Motor neuron (in vitro differentiated cells): ENCODE data around the gene ZNF236. TPM values are rescaled to one million over a fixed set of nuclear protein-coding genes. Genes with fewer than 3 reads are reported as not detected.
"Not testable (repeated sequence)": the region's sequence is repeated elsewhere in the genome, so short reads cannot be mapped to it uniquely, and the experiment has no call there.

Source experiments
- ATAC-seq, 8 experiments: fragments of 200-7000 bp; cut with Tn5 transposase; replicated peaks in 6 of 8; 2 replicates each; pipeline ENCODE4 v1.8.0; 2021; ENCODE audit warnings: mild to moderate bottlenecking in 8 of 8, moderate library complexity in 8 of 8
- H3K27ac ChIP-seq, 2 donors: fragments of 250-450 bp; sonication (Bioruptor Pico); 2 replicates each; pipeline ENCODE4 v1.9.0; 2021; ENCODE audit warnings: antibody characterized with exemption in 2 of 2, mild to moderate bottlenecking in 2 of 2, moderate library complexity in 1 of 2
- H3K4me1 ChIP-seq, 2 donors: fragments of 250-450 bp; sonication (Bioruptor Pico); replicated peaks in 1 of 2; 2 replicates each; pipeline ENCODE4 v1.6.1; 2021; ENCODE audit warnings: antibody characterized with exemption in 2 of 2, mild to moderate bottlenecking in 2 of 2, moderate library complexity in 1 of 2
- H3K4me3 ChIP-seq, 5 donors: fragments of 250-450 bp; sonication (Bioruptor Pico); 2 replicates each; pipeline ENCODE4 v1.9.0; 2021; ENCODE audit warnings: antibody characterized with exemption in 5 of 5, mild to moderate bottlenecking in 5 of 5, moderate library complexity in 4 of 5
- WGBS, 10 experiments: fragments of 450-650 bp; shearing (Covaris generic); methylation state at CpG; one replicate each; pipeline ENCODE4 v1.0.0; 2022; 5-methylcytosine and 5-hydroxymethylcytosine counted together
- in situ Hi-C, 9 experiments: fragments of 400-800 bp; cut with MboI; loops; one replicate each; pipeline ENCODE4 v1.15.0; 2021; ENCODE audit warnings: low sequenced_read_pairs in 9 of 9, low pct_unique_long_range_greater_than_20kb in 2 of 9; ENCODE audit not compliant: unreplicated experiment in 9 of 9
- total RNA-seq, 8 experiments: library from RNA; unstranded; fragments of 300-600 nt; gene quantifications; 2 replicates each; pipeline versions ENCODE4 v1.2.3 to v1.2.4, GENCODE V29; 2022

ZNF236 gene
- total RNA-seq, 8 experiments from 2014 or later: 4.2 to 18.7 (median 11.0) TPM

GRCh38 chr18:76988827-76989646 lies 166.7 kb downstream of the ZNF236 start:
- ATAC-seq: no peak
- Histone ChIP-seq H3K4me3 (no peak overlapping the region), H3K4me1 (peaks cover 8 to 9% of the 10 kb centered on the region in 2 donors), H3K27ac (no peak overlapping the region)
- in situ Hi-C loops: no loop called here
- WGBS, 10 experiments: 20 to 100% (median 90%) methylated on average over 1 to 12 of the region's 29 CpGs; no CpG with 5 or more reads in 1 of the 10 experiments

GRCh38 chr18:76989647-76990190 lies 167.4 kb downstream of the ZNF236 start:
- no peak overlapping the region for H3K4me3 ChIP-seq
- ATAC-seq: no peak
- WGBS, 10 experiments: 40 to 98% (median 80%) methylated on average over 2 to 8 of the region's 28 CpGs; no CpG with 5 or more reads in 6 of the 10 experiments
- in situ Hi-C loops: no loop called here
- no peak overlapping the region for H3K27ac ChIP-seq
- peaks cover 8 to 9% of the 10 kb centered on the region in 2 donors for H3K4me1 ChIP-seq

DNA sequence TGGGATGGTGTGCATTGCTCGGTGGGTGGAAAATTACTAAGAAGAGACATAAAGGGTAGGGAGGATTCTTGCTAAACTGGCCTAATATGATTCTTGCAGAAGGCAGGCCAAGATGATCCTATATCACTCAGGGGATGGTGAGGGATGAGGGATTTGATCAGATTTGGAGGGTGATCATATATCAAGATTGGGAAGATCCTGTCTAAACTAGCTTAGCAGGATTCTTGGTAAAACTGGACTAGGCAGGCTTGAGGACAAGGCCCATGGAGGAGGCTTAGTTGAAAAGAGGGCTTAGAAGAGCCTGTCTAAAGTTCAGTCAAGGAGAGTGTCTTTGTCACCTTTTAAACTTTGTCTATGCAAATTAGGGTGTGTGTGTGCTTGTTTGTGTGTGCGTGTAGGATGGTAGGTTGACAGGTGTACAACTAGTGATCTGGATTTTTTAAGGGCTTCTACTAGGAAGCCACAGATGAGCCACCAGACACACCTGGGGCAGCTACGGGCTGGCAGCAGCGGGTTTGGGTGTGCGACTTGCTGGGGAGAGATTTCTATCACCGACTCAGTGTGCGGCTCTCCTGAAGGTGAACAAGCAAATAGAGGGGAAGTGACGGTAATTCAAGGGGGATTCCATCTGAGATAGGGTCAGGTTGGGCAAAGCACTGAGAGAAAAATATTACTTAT lies 168.1 kb downstream of the ZNF236 start:
- in situ Hi-C loops: not testable (repeated sequence)
- WGBS, 10 experiments: 72 to 100% (median 92%) methylated on average over 1 to 5 of the region's 8 CpGs; no CpG with 5 or more reads in 5 of the 10 experiments

DNA sequence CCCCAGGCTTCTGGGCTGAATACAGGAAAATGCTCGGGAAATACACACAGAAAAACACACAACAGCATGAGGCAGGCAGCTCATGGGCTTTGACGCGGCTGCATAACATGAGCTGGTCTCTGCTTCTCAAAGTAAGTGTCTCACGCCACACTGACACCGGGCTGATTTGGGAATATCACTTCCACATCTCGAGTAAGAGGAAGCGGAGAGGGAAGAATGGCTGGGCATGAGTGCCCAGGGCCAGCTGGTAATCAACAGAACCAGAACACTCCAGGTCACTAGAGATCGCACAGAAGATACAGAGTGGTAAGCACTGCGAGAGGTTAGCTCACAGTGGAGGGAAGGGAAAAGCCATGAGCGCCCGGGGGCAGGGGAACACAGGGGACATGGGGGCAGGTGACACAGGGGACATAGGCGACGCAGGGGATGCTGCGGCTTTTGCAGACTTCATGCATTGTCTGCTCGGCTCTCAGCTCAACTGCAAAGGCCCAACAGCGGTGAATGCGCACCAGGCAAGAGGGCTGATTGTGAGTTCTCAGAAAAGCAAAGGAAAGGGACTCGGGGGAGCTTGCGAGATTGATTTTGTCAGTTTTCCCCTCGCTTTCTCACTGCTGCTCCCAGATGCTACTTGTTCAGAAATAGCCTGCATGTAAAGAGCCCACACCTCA lies 168.8 kb downstream of the ZNF236 start:
- Histone ChIP-seq H3K4me1 (peaks cover 8 to 9% of the 10 kb centered on the region in 2 donors), H3K4me3 (no peak overlapping the region), H3K27ac (no peak overlapping the region)
- 24 to 93% (median 78%) methylated on average over 2 to 9 of the region's 20 CpGs; no CpG with 5 or more reads in 3 of the 10 experiments for WGBS, 10 experiments
- in situ Hi-C loops: no loop called here
- ATAC-seq: no peak

More for the DNA sequence above, 168.1 kb downstream of the ZNF236 start:
- ATAC-seq, H3K4me3 ChIP-seq, H3K27ac ChIP-seq, H3K4me1 ChIP-seq: not testable (repeated sequence)

DNA sequence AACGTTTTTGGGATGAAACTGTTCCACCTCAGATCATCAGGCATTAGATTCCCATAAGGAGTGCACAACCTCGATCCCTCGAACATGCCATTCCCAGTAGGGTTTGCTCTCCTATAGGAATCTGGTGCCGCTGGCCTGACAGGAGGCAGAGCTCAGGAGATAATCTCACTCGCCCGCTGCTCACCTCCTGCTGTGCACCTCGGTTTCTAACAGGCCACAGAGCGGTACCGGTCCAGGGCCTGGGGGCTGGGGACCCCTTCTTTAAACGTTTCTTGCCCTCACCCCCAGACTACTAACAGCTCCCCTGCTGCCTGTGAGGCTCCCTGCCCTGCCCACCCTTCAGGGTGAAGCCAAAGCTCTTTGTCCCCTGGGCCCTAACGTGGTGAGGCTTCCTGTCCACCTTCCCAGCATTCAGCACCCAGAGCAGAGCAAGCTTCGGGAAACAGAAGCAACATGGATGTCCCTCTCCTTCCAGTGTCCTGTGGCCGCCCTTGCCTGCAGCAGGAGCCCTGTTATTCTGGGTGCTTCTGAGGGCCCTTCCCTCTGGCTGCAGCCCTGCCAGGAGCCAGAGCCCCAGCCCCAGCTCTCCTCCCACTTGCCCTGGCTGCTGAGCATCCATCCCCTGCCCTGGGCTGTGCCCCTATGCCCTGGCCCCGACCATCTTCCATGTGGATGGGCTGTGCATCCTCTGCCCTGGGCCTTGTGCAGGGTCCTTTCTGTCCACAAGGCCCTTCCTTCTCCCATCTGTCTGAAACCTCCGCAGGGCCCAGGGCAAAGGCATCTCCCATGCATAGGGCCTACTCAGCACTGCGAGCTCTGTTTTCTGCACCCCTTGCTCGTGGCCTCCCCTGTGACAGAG lies 170.1 kb downstream of the ZNF236 start:
- ATAC-seq: peak in 1 of 8 experiments; percentile 25
- Histone ChIP-seq H3K4me1 (peaks cover 9 to 12% of the 10 kb centered on the region in 2 donors), H3K4me3 (no peak overlapping the region), H3K27ac (no peak overlapping the region)
- in situ Hi-C loops: no loop called here
- WGBS, 10 experiments: 40 to 100% (median 76%) methylated on average over 2 to 6 of the region's 17 CpGs; no CpG with 5 or more reads in 4 of the 10 experiments

GRCh38 chr18:76993085-76993382 lies 170.7 kb downstream of the ZNF236 start:
- no peak overlapping the region for H3K4me3 ChIP-seq
- WGBS, 10 experiments: 40 to 100% (median 87%) methylated on average over 1 to 6 of the region's 6 CpGs; no CpG with 5 or more reads in 1 of the 10 experiments
- H3K4me1 ChIP-seq: peaks cover 9 to 12% of the 10 kb centered on the region in 2 donors
- no peak for ATAC-seq
- in situ Hi-C loops: no loop called here
- no peak overlapping the region for H3K27ac ChIP-seq

DNA sequence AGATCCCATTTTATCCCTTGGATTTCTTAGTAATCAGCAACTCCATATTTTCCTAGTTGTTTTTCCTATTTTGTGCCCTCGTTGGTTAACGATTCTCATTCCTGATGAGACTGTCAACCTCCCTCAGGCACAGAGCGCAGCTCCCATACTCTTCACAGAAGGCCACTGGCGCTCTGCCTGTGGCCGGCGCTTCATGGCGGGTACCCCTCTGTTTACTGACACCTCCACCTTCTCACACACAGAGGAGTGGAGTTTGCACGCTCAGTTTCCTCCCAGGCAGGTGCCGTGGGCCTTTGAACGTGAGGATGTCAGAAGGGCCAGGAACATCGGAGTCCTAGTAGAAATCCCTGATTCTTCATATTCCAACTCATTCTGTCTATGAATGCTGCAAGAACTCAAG lies 171.2 kb downstream of the ZNF236 start:
- in situ Hi-C loops: no loop called here
- Histone ChIP-seq H3K27ac (no peak overlapping the region), H3K4me1 (peaks cover 9 to 12% of the 10 kb centered on the region in 2 donors), H3K4me3 (no peak overlapping the region)
- no peak for ATAC-seq
- 50 to 100% (median 92%) methylated on average over 2 to 11 of the region's 11 CpGs; no CpG with 5 or more reads in 1 of the 10 experiments for WGBS, 10 experiments

DNA sequence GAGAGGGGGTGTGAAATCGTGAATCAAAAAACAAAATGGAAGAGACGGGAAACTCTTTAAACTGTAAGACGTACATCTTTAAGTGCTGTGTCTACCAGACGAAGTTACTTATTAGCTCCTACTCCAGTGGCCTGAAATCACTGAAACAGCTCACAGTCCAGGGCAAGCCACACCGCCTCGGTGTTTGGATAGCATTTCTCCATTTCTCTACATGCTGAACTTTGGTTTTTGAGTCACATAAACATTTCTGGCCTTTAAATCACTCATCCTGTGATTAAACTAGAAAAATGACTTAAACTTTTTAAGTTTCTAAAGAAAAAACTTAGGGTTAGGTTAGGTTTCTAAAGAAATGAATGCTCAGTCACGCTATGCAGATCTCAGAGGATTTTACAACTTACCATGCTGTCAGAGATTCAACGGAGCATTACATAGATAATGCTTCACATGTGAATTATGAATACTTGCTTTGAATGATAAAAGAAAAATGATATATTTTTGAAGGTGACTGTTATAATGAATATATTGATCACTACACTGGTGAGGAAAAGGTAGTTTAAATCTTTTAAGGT lies 171.8 kb downstream of the ZNF236 start:
- WGBS, 10 experiments: 33 to 100% (median 78%) methylated on average over 1 to 8 of the region's 8 CpGs
- H3K4me1 ChIP-seq: peaks cover 9 to 12% of the 10 kb centered on the region in 2 donors
- ATAC-seq: no peak
- no peak overlapping the region for H3K4me3 ChIP-seq
- no peak overlapping the region for H3K27ac ChIP-seq
- in situ Hi-C loops: no loop called here

- in situ Hi-C loops: no loop called here
- H3K27ac ChIP-seq: no peak overlapping the region
- 9 to 80% (median 44%) methylated on average over 1 to 7 of the region's 7 CpGs; no CpG with 5 or more reads in 2 of the 10 experiments for WGBS, 10 experiments
- H3K4me3 ChIP-seq: no peak overlapping the region
- ATAC-seq: no peak
- H3K4me1 ChIP-seq: peaks cover 9 to 12% of the 10 kb centered on the region in 2 donors
Observed at GRCh38 chr18:76995896-76996295, 173.5 kb downstream of the ZNF236 start.

GRCh38 chr18:76996429-76996828 lies 174.1 kb downstream of the ZNF236 start:
- no peak overlapping the region for H3K4me3 ChIP-seq
- H3K27ac ChIP-seq: no peak overlapping the region
- peaks cover 5 to 8% of the 10 kb centered on the region in 2 donors for H3K4me1 ChIP-seq
- in situ Hi-C loops: no loop called here
- no peak for ATAC-seq
- 25 to 100% (median 89%) methylated on average over 1 to 3 of the region's 7 CpGs; no CpG with 5 or more reads in 2 of the 10 experiments for WGBS, 10 experiments

DNA sequence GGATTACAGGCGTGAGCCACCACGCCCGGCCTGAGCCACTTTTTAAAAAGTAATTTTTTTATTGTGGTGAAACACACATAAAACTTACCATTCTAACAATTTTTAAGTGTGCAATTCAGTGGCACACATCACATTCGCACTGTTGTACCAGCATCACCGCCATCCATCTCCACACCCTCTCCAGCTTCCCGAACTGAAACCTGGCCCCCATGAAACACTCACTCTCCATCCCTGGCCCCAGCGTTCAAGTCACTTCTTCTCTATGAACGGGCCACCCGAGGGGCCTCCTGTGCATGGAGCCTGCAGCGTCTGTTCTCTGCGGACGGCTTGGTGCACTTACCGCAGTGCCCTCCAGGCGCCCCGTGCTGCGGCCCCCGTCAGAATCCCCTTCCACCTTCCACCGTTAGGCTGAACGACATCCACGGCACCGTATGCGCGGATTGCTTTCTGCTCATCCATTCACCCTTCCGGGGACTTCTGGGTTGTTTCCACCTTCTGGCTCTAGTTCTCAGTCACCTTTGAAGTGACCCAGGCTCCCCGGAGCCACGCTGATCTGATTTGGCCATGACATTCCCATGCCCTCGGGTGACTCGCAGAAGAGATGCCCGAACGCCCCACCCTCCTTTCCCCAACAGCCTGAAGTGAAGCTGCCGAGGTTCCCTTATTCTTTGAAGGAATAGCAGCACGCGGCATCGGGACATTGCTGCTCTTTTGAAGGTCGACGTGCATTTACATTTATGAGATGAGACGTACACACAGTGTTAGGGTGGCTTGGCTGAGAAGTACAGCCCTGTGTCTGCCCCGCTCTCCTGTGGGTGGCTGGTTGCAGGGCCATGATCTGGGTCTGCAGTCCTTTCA lies 175.8 kb downstream of the ZNF236 start:
- Histone ChIP-seq H3K27ac (no peak overlapping the region), H3K4me1 (peaks cover 0 to 4% of the 10 kb centered on the region in 2 donors), H3K4me3 (no peak overlapping the region)
- in situ Hi-C loops: no loop called here
- no peak for ATAC-seq
- WGBS, 10 experiments: 84 to 100% (median 95%) methylated on average over 1 to 17 of the region's 38 CpGs; no CpG with 5 or more reads in 3 of the 10 experiments
